ENCODE data around the gene IFT22.

DNA sequence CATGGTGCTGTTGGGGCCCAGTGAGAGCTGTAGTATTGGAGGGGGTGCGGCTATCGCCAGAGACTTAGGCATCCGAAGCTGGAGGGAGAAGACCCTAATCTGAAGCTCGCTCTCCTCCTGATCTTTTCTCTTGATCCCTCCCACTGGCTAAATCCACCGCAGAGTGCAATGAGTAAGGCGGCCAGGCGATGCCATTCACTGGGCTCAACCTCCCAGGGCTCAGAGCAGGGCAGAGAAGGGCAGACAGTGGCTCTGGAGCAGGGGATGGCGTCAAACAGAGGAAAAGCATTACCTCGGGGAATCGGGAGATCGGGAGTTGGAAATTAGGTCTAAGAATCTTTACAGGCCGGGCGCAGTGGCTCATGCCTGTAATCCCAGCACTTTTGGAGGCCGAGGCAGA, 18.8 kb upstream of the IFT22 start:
- TF ChIP-seq, protein P1, sequence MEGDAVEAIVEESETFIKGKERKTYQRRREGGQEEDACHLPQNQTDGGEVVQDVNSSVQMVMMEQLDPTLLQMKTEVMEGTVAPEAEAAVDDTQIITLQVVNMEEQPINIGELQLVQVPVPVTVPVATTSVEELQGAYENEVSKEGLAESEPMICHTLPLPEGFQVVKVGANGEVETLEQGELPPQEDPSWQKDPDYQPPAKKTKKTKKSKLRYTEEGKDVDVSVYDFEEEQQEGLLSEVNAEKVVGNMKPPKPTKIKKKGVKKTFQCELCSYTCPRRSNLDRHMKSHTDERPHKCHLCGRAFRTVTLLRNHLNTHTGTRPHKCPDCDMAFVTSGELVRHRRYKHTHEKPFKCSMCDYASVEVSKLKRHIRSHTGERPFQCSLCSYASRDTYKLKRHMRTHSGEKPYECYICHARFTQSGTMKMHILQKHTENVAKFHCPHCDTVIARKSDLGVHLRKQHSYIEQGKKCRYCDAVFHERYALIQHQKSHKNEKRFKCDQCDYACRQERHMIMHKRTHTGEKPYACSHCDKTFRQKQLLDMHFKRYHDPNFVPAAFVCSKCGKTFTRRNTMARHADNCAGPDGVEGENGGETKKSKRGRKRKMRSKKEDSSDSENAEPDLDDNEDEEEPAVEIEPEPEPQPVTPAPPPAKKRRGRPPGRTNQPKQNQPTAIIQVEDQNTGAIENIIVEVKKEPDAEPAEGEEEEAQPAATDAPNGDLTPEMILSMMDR (conservative IDR thresholded peaks at IDR 0.05 in 1 of 2, IDR thresholded peaks at IDR 0.05 in 1 of 2; ENCODE audit: extremely low read depth in 1 of 2, insufficient read depth in 1 of 2, low read depth in 1 of 2, low read length in 2 of 2), result no peak
- no peak for TF ChIP-seq EZH2 (IDR thresholded peaks at IDR 0.05; ENCODE audit: borderline replicate concordance, low read length)
